Brain microvascular endothelial cell (primary cell): ENCODE results near the gene PLXNA2.

ENCODE experiments used
- DNase-seq: peaks from one replicate; pipeline ENCODE4 v3.0.0-alpha.2; 2020
- H3K27ac ChIP-seq: fragments of 250-450 bp; sonication (Bioruptor Pico); 2 replicates; pipeline ENCODE4 v1.5.1; 2020; ENCODE audit warnings: mild to moderate bottlenecking, moderate library complexity
- H3K27me3 ChIP-seq: fragments of 250-450 bp; sonication (Bioruptor Pico); replicated peaks from 2 replicates; pipeline ENCODE4 v1.5.1; 2020; ENCODE audit warnings: mild to moderate bottlenecking
- H3K36me3 ChIP-seq: fragments of 250-450 bp; sonication (Bioruptor Pico); replicated peaks from 2 replicates; pipeline ENCODE4 v1.5.1; 2020; ENCODE audit warnings: mild to moderate bottlenecking
- H3K4me3 ChIP-seq: 2 replicates; pipeline ENCODE4 v1.5.1; 2011; ENCODE audit warnings: low read depth, mild to moderate bottlenecking, control low read depth, low read length, moderate library complexity
- in situ Hi-C: cut with HindIII; loops from 2 replicates; pipeline ENCODE4 v1.10.0; 2017; ENCODE audit warnings: low sequenced_read_pairs, low pct_ligation_motif_present
- TF ChIP-seq, protein P1 (sequence below): IDR thresholded peaks from 2 replicates; pipeline ENCODE4 v1.5.1; 2011; ENCODE audit warnings: low read depth, mild to moderate bottlenecking, moderate library complexity, low read length, control low read depth, inconsistent platforms; ENCODE audit errors: missing control alignments

PLXNA2 gene

GRCh38 chr1:208161656-208162375, 82.4 kb downstream of the PLXNA2 start:
- Histone ChIP-seq H3K4me3 (no peak overlapping the region), H3K27ac (no peak overlapping the region)

GRCh38 chr1:208161005-208161404, 83.2 kb downstream of the PLXNA2 start:
- no peak overlapping the region for H3K27ac ChIP-seq
- no peak overlapping the region for H3K4me3 ChIP-seq
- no peaks in the 10 kb centered on the region for H3K27me3 ChIP-seq
- H3K36me3 ChIP-seq: no peaks in the 10 kb centered on the region
- TF ChIP-seq, protein P1, sequence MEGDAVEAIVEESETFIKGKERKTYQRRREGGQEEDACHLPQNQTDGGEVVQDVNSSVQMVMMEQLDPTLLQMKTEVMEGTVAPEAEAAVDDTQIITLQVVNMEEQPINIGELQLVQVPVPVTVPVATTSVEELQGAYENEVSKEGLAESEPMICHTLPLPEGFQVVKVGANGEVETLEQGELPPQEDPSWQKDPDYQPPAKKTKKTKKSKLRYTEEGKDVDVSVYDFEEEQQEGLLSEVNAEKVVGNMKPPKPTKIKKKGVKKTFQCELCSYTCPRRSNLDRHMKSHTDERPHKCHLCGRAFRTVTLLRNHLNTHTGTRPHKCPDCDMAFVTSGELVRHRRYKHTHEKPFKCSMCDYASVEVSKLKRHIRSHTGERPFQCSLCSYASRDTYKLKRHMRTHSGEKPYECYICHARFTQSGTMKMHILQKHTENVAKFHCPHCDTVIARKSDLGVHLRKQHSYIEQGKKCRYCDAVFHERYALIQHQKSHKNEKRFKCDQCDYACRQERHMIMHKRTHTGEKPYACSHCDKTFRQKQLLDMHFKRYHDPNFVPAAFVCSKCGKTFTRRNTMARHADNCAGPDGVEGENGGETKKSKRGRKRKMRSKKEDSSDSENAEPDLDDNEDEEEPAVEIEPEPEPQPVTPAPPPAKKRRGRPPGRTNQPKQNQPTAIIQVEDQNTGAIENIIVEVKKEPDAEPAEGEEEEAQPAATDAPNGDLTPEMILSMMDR: no peak
- in situ Hi-C loops: no loop called here
- no peak for DNase-seq

More at GRCh38 chr1:208161656-208162375, 82.4 kb downstream of the PLXNA2 start:
- no peaks in the 10 kb centered on the region for H3K27me3 ChIP-seq
- TF ChIP-seq, protein P1: no peak
- H3K36me3 ChIP-seq: no peaks in the 10 kb centered on the region
- no peak for DNase-seq
- in situ Hi-C loops: no loop called here

DNA sequence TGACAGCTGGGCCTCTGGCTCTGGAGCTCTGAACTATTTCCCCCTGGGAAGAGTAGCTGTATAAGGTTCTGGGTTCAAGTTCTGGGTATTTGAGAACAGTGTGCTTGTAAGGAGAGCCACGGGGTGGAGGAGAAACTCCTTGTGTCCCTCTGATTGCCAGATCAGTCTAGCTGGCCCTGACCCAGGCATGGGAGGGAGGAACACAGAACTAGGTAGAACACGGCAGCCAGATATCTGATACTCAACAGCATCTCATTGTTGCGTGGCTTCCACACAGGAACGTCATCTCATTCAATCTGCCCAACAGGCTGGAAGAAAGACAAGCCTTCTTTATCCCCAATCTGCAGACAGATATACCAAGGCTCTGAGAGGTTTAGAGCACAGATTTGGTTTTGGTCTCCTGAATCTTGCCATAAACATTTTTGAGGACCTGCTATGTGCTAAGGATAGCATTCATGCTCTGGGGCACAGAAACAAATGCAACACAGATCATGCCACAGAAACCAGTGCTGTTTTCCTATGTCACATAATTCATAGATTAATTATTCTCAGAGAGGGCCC, 83.8 kb downstream of the PLXNA2 start:
- in situ Hi-C loops: no loop called here
- Histone ChIP-seq H3K36me3 (no peaks in the 10 kb centered on the region), H3K4me3 (no peak overlapping the region), H3K27me3 (no peaks in the 10 kb centered on the region), H3K27ac (no peak overlapping the region)
- no peak for DNase-seq
- TF ChIP-seq, protein P1: no peak

DNA sequence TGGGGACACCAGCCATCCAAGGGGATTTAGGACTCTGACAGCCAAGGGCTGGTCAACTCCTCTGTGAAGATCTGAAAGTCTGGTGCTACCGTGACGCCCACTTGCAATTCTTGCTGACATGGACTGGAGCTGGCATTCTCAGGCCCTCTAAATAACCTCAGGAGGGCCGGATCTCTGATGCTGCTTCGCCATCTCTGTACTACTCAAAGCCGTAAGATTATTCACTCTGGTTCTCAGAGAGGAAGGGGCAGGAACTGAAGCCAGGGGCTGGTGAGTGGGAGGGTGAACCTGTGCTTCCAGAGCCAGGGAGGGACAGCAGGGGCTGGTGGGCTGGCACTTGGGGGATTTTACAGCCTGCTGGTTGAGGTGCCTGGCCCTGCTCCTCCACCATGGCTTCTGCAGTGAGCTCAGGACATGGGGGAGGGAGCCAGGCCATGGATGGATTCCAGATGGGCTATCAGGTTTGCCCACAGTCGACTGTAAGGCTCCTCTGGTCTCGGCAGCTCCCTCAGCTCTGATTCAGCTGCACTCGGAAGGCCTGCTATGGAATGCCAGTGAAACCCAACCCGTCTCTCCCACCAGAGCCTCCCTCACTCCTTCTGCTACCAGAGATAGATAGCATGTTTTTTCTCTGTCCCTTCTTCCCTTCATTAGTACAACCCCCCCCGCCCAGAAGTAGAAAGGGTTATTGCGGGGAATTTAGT, 84.5 kb downstream of the PLXNA2 start:
- in situ Hi-C loops: no loop called here
- H3K4me3 ChIP-seq: no peak overlapping the region

GRCh38 chr1:208158640-208159554, 85.3 kb downstream of the PLXNA2 start:
- TF ChIP-seq, protein P1: no peak
- DNase-seq: no peak
- Histone ChIP-seq H3K36me3 (no peaks in the 10 kb centered on the region), H3K4me3 (no peak overlapping the region), H3K27ac (no peak overlapping the region), H3K27me3 (no peaks in the 10 kb centered on the region)
- in situ Hi-C loops: no loop called here

More for the DNA sequence above, 84.5 kb downstream of the PLXNA2 start:
- Histone ChIP-seq H3K36me3 (no peaks in the 10 kb centered on the region), H3K27me3 (no peaks in the 10 kb centered on the region), H3K27ac (no peak overlapping the region)
- DNase-seq: peak; percentile 79
- TF ChIP-seq, protein P1: no peak
